Middle frontal gyrus (tissue), 1 donor: ENCODE data around the gene CHIT1.
"Not testable (repeated sequence)": the region's sequence is repeated elsewhere in the genome, so short reads cannot be mapped to it uniquely, and the experiment has no call there.

Source experiments
- DNase-seq: peaks from one replicate; pipeline ENCODE4 v3.0.0-alpha.2; 2015; ENCODE audit warnings: low spot score; ENCODE audit errors: extremely low spot score

CHIT1 gene

GRCh38 chr1:203266140-203266539, 36.7 kb upstream of the CHIT1 start:
- not testable (repeated sequence) for DNase-seq

- no peak for DNase-seq
These were observed 36.1 kb upstream of the CHIT1 start for GRCh38 chr1:203265541-203265940.

GRCh38 chr1:203264052-203264501, 34.6 kb upstream of the CHIT1 start:
- DNase-seq: no peak

- DNase-seq: no peak
These were observed 34.0 kb upstream of the CHIT1 start for GRCh38 chr1:203263496-203263895.

GRCh38 chr1:203256636-203257035, 27.2 kb upstream of the CHIT1 start:
- not testable (repeated sequence) for DNase-seq

GRCh38 chr1:203254782-203255181, 25.3 kb upstream of the CHIT1 start:
- DNase-seq: not testable (repeated sequence)

GRCh38 chr1:203252678-203253077, 23.2 kb upstream of the CHIT1 start:
- no peak for DNase-seq

GRCh38 chr1:203251466-203251865, 22.0 kb upstream of the CHIT1 start:
- no peak for DNase-seq

GRCh38 chr1:203250911-203251310, 21.4 kb upstream of the CHIT1 start:
- no peak for DNase-seq

- DNase-seq: no peak
These were observed 15.3 kb upstream of the CHIT1 start for GRCh38 chr1:203244776-203245175.

- not testable (repeated sequence) for DNase-seq
These were observed 12.2 kb upstream of the CHIT1 start for GRCh38 chr1:203241708-203242107.

- DNase-seq: no peak
These were observed 10.2 kb upstream of the CHIT1 start for GRCh38 chr1:203239526-203240305.

- DNase-seq: no peak
These were observed 9.6 kb upstream of the CHIT1 start for GRCh38 chr1:203239081-203239480.

GRCh38 chr1:203238535-203238934, 9.1 kb upstream of the CHIT1 start:
- no peak for DNase-seq

- not testable (repeated sequence) for DNase-seq
These were observed 5.4 kb upstream of the CHIT1 start for GRCh38 chr1:203234901-203235300.

GRCh38 chr1:203228670-203229069, 803 bp downstream of the CHIT1 start:
- DNase-seq: no peak

GRCh38 chr1:203227371-203228083, 1.9 kb downstream of the CHIT1 start:
- DNase-seq: no peak

- DNase-seq: no peak
These were observed 4.4 kb downstream of the CHIT1 start for GRCh38 chr1:203225071-203225470.

GRCh38 chr1:203223012-203223775, 6.3 kb downstream of the CHIT1 start:
- no peak for DNase-seq

- no peak for DNase-seq
These were observed 9.5 kb downstream of the CHIT1 start for GRCh38 chr1:203219934-203220333.

- DNase-seq: no peak
These were observed 10.3 kb downstream of the CHIT1 start for GRCh38 chr1:203219171-203219570.

- no peak for DNase-seq
These were observed 11.8 kb downstream of the CHIT1 start for GRCh38 chr1:203217668-203218067.
